CD14-positive monocyte (primary cell): ENCODE data around the gene NBAS. TPM values are rescaled to one million over a fixed set of nuclear protein-coding genes. Genes with fewer than 3 reads are reported as not detected.

Source experiments
- DNase-seq, 3 donors: peaks; one replicate each; pipeline ENCODE4 v3.0.0-alpha.2; 2011 to 2022
- H2AFZ ChIP-seq: 2 replicates; pipeline ENCODE4 v1.6.0; 2012; ENCODE audit warnings: mild to moderate bottlenecking, low read depth, low read length, inconsistent platforms; ENCODE audit not compliant: insufficient read depth, poor library complexity, severe bottlenecking
- H3K27ac ChIP-seq, 2 donors: 1 replicate in 1 of 2; 2 replicates in 1 of 2; pipeline ENCODE4 v1.5.1; 2012 to 2013; ENCODE audit warnings: low read length in 2 of 2, control low read depth in 1 of 2, inconsistent platforms in 1 of 2, low read depth in 1 of 2, mild to moderate bottlenecking in 1 of 2
- H3K27me3 ChIP-seq, 2 donors: one replicate each; pipeline versions ENCODE4 v1.6.0 to v1.6.1; 2011 to 2013; ENCODE audit warnings: low read length in 2 of 2; ENCODE audit not compliant: control insufficient read depth in 2 of 2, insufficient read depth in 2 of 2
- H3K36me3 ChIP-seq, 2 donors: replicated peaks in 1 of 2; 1 replicate in 1 of 2; 2 replicates in 1 of 2; pipeline versions ENCODE4 v1.5.1 to v1.6.1; 2012 to 2013; ENCODE audit warnings: low read length in 2 of 2, control low read depth in 1 of 2, inconsistent platforms in 1 of 2, mild to moderate bottlenecking in 1 of 2; ENCODE audit not compliant: insufficient read depth in 2 of 2, control insufficient read depth in 1 of 2
- H3K4me1 ChIP-seq, 2 donors: 1 replicate in 1 of 2; 2 replicates in 1 of 2; pipeline versions ENCODE4 v1.5.1 to v1.6.1; 2012 to 2013; ENCODE audit warnings: low read length in 2 of 2, control low read depth in 1 of 2, inconsistent platforms in 1 of 2, mild to moderate bottlenecking in 1 of 2, moderate library complexity in 1 of 2; ENCODE audit not compliant: insufficient read depth in 2 of 2, control insufficient read depth in 1 of 2
- H3K4me2 ChIP-seq: replicated peaks from 2 replicates; pipeline ENCODE3; 2012; ENCODE audit warnings: low read length, moderate library complexity, mild to moderate bottlenecking; ENCODE audit not compliant: poor library complexity, severe bottlenecking; ENCODE audit errors: extremely low read depth
- H3K4me3 ChIP-seq, 3 experiments: fragments of 200-600 bp in 1 of 3; sonication (generic) in 1 of 3; replicated peaks in 1 of 3; 1 replicate in 2 of 3; 2 replicates in 1 of 3; pipeline ENCODE4 v1.5.1; 2011 to 2013; ENCODE audit warnings: low read length in 3 of 3, mild to moderate bottlenecking in 3 of 3, control low read depth in 2 of 3, low read depth in 2 of 3, inconsistent platforms in 1 of 3, moderate library complexity in 1 of 3
- H3K79me2 ChIP-seq: 2 replicates; pipeline ENCODE4 v1.6.0; 2012; ENCODE audit warnings: mild to moderate bottlenecking, control low read depth, inconsistent platforms, low read length, moderate library complexity; ENCODE audit not compliant: insufficient read depth
- H3K9ac ChIP-seq: 2 replicates; pipeline ENCODE4 v1.6.0; 2017; ENCODE audit warnings: low read length, mild to moderate bottlenecking; ENCODE audit not compliant: insufficient read depth, poor library complexity, severe bottlenecking
- H3K9me3 ChIP-seq, 2 donors: replicated peaks in 1 of 2; 1 replicate in 1 of 2; 2 replicates in 1 of 2; pipeline versions ENCODE4 v1.5.1 to v1.6.1; 2012 to 2013; ENCODE audit warnings: low read length in 2 of 2, control low read depth in 1 of 2; ENCODE audit not compliant: control insufficient read depth in 1 of 2, insufficient read depth in 1 of 2
- H4K20me1 ChIP-seq: 2 replicates; pipeline ENCODE4 v1.6.0; 2012; ENCODE audit warnings: mild to moderate bottlenecking, low read length, control low read depth, moderate library complexity; ENCODE audit not compliant: insufficient read depth
- H3K27ac Mint-ChIP-seq, 7 donors: one replicate each; pipeline ENCODE4 v1.8.0; 2020; ENCODE audit warnings: mild to moderate bottlenecking in 7 of 7, mixed read lengths in 7 of 7, moderate library complexity in 6 of 7, inconsistent platforms in 2 of 7
- H3K27me3 Mint-ChIP-seq, 3 donors: one replicate each; pipeline ENCODE4 v1.8.0; 2021 to 2022; ENCODE audit warnings: low read depth in 3 of 3, mild to moderate bottlenecking in 3 of 3, mixed read lengths in 3 of 3, moderate library complexity in 3 of 3, inconsistent platforms in 1 of 3
- H3K36me3 Mint-ChIP-seq, 2 donors: one replicate each; pipeline ENCODE4 v1.8.0; 2020; ENCODE audit warnings: mixed read lengths in 2 of 2, inconsistent platforms in 1 of 2, mild to moderate bottlenecking in 1 of 2
- H3K4me1 Mint-ChIP-seq: one replicate; pipeline ENCODE4 v1.8.0; 2020; ENCODE audit warnings: mild to moderate bottlenecking, mixed read lengths
- H3K4me3 Mint-ChIP-seq, 2 donors: one replicate each; pipeline ENCODE4 v1.8.0; 2020; ENCODE audit warnings: mild to moderate bottlenecking in 2 of 2, mixed read lengths in 2 of 2, moderate library complexity in 1 of 2
- H3K9me3 Mint-ChIP-seq, 7 donors: one replicate each; pipeline ENCODE4 v1.8.0; 2020 to 2022; ENCODE audit warnings: mixed read lengths in 7 of 7, mild to moderate bottlenecking in 6 of 7, moderate library complexity in 6 of 7, inconsistent platforms in 2 of 7
- WGBS: methylation state at CpG from one replicate; pipeline ENCODE4 v1.1.5; 2013; ENCODE audit warnings: missing lambda C conversion rate; ENCODE audit not compliant: insufficient coverage; 5-methylcytosine and 5-hydroxymethylcytosine counted together
- intact Hi-C, 2 donors: fragments of 100-400 bp; cut with micrococcal nuclease; formaldehyde crosslinking; loops; one replicate each; pipeline versions ENCODE4 v1.15.0 to v1.15.1; 2023
- polyA plus RNA-seq, 3 donors: library from polyadenylated mRNA; depleted of rRNA in 1 of 3; unstranded in 2 of 3; stranded (reverse) in 1 of 3; fragments of 300-500 nt in 2 of 3; fragments of >200 nt in 1 of 3; fragmentation: Illumina TruSeq in 2 of 3; gene quantifications; 1 replicate in 2 of 3; 2 replicates in 1 of 3; pipeline ENCODE4 v1.2.3, GENCODE V29; 2012 to 2021
- TF ChIP-seq, protein P1 (sequence below): fragments of 200-600 bp; IDR thresholded peaks from one replicate; pipeline ENCODE4 v1.8.0; 2022; ENCODE audit warnings: antibody characterized with exemption, mild to moderate bottlenecking

The NBAS gene
- polyA plus RNA-seq, 3 donors: 8.9 to 10.9 (median 8.9) TPM

DNA sequence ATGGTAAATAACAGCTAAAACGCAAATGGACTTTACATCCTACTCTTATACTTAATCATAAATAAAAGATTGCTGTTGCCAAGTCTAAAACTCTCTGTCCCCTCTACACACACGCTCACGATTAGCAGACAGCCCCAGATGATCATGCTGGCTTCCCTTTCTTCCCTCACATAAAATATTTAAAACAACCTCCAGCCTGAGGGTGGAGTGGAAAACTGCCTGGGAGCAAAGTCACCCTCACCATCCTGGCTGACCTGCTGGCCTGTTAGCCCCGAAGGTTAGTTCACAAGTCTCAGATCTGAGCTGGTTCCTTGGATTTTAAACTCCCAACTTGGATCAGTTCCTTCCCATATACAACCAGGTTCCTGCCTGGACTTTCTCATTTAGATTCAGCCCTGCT, 288.2 kb downstream of the NBAS start:
- Histone ChIP-seq H3K4me1 (no peaks in the 10 kb centered on the region), H3K9ac (no peak overlapping the region), H3K27me3 (no peaks in the 10 kb centered on the region), H4K20me1 (no peaks in the 10 kb centered on the region), H3K4me2 (no peak overlapping the region), H3K79me2 (no peaks in the 10 kb centered on the region), H3K9me3 (no peaks in the 10 kb centered on the region), H3K27ac (no peak overlapping the region), H2AFZ (no peak overlapping the region), H3K36me3 (peaks cover 8 to 58% of the 10 kb centered on the region in 2 donors), H3K4me3 (no peak overlapping the region)
- DNase-seq: no peak
- intact Hi-C loops: no loop called here
- Mint-ChIP-seq H3K9me3 (no peaks in the 10 kb centered on the region), H3K27ac (peak overlapping the region in 1 of 7 donors; percentile 62), H3K27me3 (peaks cover 0 to 2% (median 0%) of the 10 kb centered on the region in 3 donors), H3K36me3 (peaks cover 39 to 46% of the 10 kb centered on the region in 2 donors), H3K4me3 (no peak overlapping the region), H3K4me1 (no peaks in the 10 kb centered on the region)
- WGBS: 100% methylated on average over 1 of the region's 4 CpGs
- TF ChIP-seq, protein P1, sequence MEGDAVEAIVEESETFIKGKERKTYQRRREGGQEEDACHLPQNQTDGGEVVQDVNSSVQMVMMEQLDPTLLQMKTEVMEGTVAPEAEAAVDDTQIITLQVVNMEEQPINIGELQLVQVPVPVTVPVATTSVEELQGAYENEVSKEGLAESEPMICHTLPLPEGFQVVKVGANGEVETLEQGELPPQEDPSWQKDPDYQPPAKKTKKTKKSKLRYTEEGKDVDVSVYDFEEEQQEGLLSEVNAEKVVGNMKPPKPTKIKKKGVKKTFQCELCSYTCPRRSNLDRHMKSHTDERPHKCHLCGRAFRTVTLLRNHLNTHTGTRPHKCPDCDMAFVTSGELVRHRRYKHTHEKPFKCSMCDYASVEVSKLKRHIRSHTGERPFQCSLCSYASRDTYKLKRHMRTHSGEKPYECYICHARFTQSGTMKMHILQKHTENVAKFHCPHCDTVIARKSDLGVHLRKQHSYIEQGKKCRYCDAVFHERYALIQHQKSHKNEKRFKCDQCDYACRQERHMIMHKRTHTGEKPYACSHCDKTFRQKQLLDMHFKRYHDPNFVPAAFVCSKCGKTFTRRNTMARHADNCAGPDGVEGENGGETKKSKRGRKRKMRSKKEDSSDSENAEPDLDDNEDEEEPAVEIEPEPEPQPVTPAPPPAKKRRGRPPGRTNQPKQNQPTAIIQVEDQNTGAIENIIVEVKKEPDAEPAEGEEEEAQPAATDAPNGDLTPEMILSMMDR: no peak

DNA sequence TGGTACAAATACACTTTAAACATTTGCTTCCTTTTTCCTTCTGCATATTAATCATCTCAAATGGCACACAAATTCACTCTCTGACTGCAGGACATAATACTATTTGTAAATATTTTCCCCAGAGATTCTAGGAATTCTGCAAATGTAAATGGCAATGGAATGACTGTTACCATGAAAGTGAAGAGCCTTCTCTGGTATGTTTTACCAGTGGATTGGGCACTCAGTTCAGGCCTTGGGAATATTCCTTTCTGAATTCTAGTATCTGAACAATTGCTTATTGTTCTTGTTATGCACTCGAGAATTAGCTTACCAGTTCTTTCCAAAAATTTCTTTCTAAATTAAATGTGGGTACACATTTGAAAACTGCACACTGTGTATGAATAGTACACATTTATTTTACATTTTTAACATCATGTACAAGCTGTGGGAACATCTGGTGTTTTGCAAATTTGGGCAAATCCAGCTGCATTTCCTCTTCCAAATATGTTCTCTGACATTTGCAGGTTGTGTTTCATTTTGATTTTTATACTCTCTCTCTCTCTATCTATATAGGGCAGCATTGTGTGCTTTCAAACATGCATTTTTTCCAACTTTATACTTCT, 289.1 kb downstream of the NBAS start:
- peaks cover 0 to 2% (median 0%) of the 10 kb centered on the region in 3 donors for H3K27me3 Mint-ChIP-seq
- Histone ChIP-seq H3K4me3 (no peak overlapping the region), H2AFZ (no peak overlapping the region), H3K27me3 (no peaks in the 10 kb centered on the region), H3K4me1 (no peaks in the 10 kb centered on the region), H3K9me3 (no peaks in the 10 kb centered on the region), H3K79me2 (no peaks in the 10 kb centered on the region), H3K4me2 (no peak overlapping the region), H3K27ac (no peak overlapping the region), H3K36me3 (peaks cover 8 to 57% of the 10 kb centered on the region in 2 donors), H3K9ac (no peak overlapping the region), H4K20me1 (no peaks in the 10 kb centered on the region)
- WGBS: no CpG with 5 or more reads among the region's 1 CpG
- H3K4me3 Mint-ChIP-seq: no peak overlapping the region
- TF ChIP-seq, protein P1: no peak
- no peak for DNase-seq
- no peak overlapping the region for H3K27ac Mint-ChIP-seq
- H3K9me3 Mint-ChIP-seq: no peaks in the 10 kb centered on the region
- H3K4me1 Mint-ChIP-seq: no peaks in the 10 kb centered on the region
- H3K36me3 Mint-ChIP-seq: peaks cover 39 to 46% of the 10 kb centered on the region in 2 donors
- intact Hi-C loops: no loop called here
